A549 (cell line): ENCODE results near the gene SCYGR5. TPM values are rescaled to one million over a fixed set of nuclear protein-coding genes. Genes with fewer than 3 reads are reported as not detected.

Experiments
- ATAC-seq, 2 experiments: fragments of 200-7000 bp in 1 of 2; fragments of >200 bp in 1 of 2; cut with Nextera tagmentation in 1 of 2; cut with Tn5 transposase in 1 of 2; 3 replicates each; pipeline versions ENCODE4 v1.8.0 to v1.9.1; 2018 to 2020; ENCODE audit warnings: mild to moderate bottlenecking in 1 of 2, moderate library complexity in 1 of 2
- CTCF ChIA-PET: fragments of 300-600 bp; sonication (Branson Sonifier 250); formaldehyde crosslinking; extraction: SDS; loops from one replicate; lab custom pipeline; 2021; ENCODE audit warnings: antibody characterized with exemption, inconsistent platforms; lab: Yijun Ruan, JAX
- POLR2A ChIA-PET: fragments of 350-600 bp; formaldehyde crosslinking; extraction: SDS; loops from one replicate; lab custom pipeline; 2021; ENCODE audit warnings: antibody characterized with exemption, inconsistent platforms; lab: Yijun Ruan, JAX
- DNase-seq, 2 experiments: peaks; one replicate each; pipeline versions ENCODE4 v3.0.0 to v3.0.0-alpha.2; 2011 to 2016; ENCODE audit warnings: low read depth in 1 of 2, low spot score in 1 of 2
- FAIRE-seq: peaks from 2 replicates; lab custom pipeline; 2011; peaks lifted over from hg19 to GRCh38; lab: Jason Lieb, UNC
- H3K27ac ChIP-seq, 2 experiments: fragments of >200 bp; sonication (Bioruptor Twin); formaldehyde crosslinking; 3 replicates each; pipeline ENCODE4 v1.5.1; 2016 to 2017
- H3K4me1 ChIP-seq: fragments of >200 bp; sonication (Bioruptor Twin); formaldehyde crosslinking; 3 replicates; pipeline ENCODE4 v1.6.1; 2016
- H3K4me2 ChIP-seq: fragments of >200 bp; sonication (Bioruptor Twin); formaldehyde crosslinking; 3 replicates; pipeline ENCODE4 v1.6.1; 2016
- H3K4me3 ChIP-seq: fragments of >200 bp; sonication (Bioruptor Twin); formaldehyde crosslinking; 3 replicates; pipeline ENCODE4 v1.5.1; 2016
- H3K9me3 ChIP-seq: fragments of >200 bp; sonication (Bioruptor Twin); formaldehyde crosslinking; 3 replicates; pipeline ENCODE4 v1.6.1; 2016
- CBX8 ChIP-seq: fragments of 200-600 bp; sonication (generic); IDR thresholded peaks from 2 replicates; pipeline ENCODE4 v1.6.1; 2016
- CEBPB ChIP-seq, 2 experiments: fragments of >200 bp in 1 of 2; sonication (Bioruptor Twin) in 1 of 2; formaldehyde crosslinking in 1 of 2; IDR thresholded peaks; 2 replicates each; pipeline ENCODE4 v1.6.1; 2012 to 2016
- CHD2 ChIP-seq: fragments of 150-350 bp; IDR thresholded peaks from 2 replicates; pipeline ENCODE4 v1.6.1; 2014; ENCODE audit warnings: low read length; ENCODE audit not compliant: partially characterized antibody
- CHD4 ChIP-seq: fragments of 200-600 bp; sonication (generic); IDR thresholded peaks from 2 replicates; pipeline ENCODE4 v1.6.1; 2016; ENCODE audit warnings: antibody characterized with exemption, mild to moderate bottlenecking, borderline replicate concordance
- E2F6 ChIP-seq: IDR thresholded peaks from 2 replicates; pipeline ENCODE4 v1.6.1; 2012; ENCODE audit warnings: low read depth, borderline replicate concordance
- EHF ChIP-seq: fragments of 250-450 bp; sonication (Bioruptor Pico); IDR thresholded peaks from 2 replicates; pipeline ENCODE4 v1.5.0; 2020; ENCODE audit warnings: mild to moderate bottlenecking
- ELK1 ChIP-seq: fragments of 150-350 bp; IDR thresholded peaks from 2 replicates; pipeline ENCODE4 v1.6.1; 2014; ENCODE audit warnings: low read depth, mild to moderate bottlenecking, low read length
- FOSL2 ChIP-seq, 2 experiments: fragments of 450-650 bp in 1 of 2; fragments of >200 bp in 1 of 2; sonication (Bioruptor Twin) in 1 of 2; formaldehyde crosslinking; IDR thresholded peaks; 2 replicates each; pipeline versions ENCODE4 v1.5.0 to v1.6.1; 2016 to 2020; ENCODE audit warnings: mild to moderate bottlenecking in 1 of 2, moderate library complexity in 1 of 2
- FOXS1 ChIP-seq: fragments of 250-450 bp; sonication (Bioruptor Pico); IDR thresholded peaks from 2 replicates; pipeline ENCODE4 v1.5.0; 2020; ENCODE audit warnings: mild to moderate bottlenecking, moderate library complexity
- GATA3 ChIP-seq: IDR thresholded peaks from 2 replicates; pipeline ENCODE4 v1.6.1; 2012; ENCODE audit warnings: borderline replicate concordance
- HDAC2 ChIP-seq: fragments of 200-600 bp; sonication (generic); IDR thresholded peaks from 2 replicates; pipeline ENCODE4 v1.6.1; 2016
- HMGXB4 ChIP-seq: fragments of 250-450 bp; sonication (Bioruptor Pico); IDR thresholded peaks from 2 replicates; pipeline ENCODE4 v1.5.0; 2021; ENCODE audit warnings: mild to moderate bottlenecking, moderate library complexity, borderline replicate concordance
- HOXB13 ChIP-seq: fragments of 250-450 bp; sonication (Bioruptor Pico); IDR thresholded peaks from 2 replicates; pipeline ENCODE4 v1.5.0; 2020; ENCODE audit warnings: low read depth, mild to moderate bottlenecking, moderate library complexity
- HOXB5 ChIP-seq: fragments of 250-450 bp; sonication (Bioruptor Pico); IDR thresholded peaks from 2 replicates; pipeline ENCODE4 v1.5.0; 2020; ENCODE audit warnings: mild to moderate bottlenecking, moderate library complexity
- KDM5A ChIP-seq: fragments of 200-600 bp; sonication (generic); IDR thresholded peaks from 2 replicates; pipeline ENCODE4 v1.6.1; 2016; ENCODE audit warnings: antibody characterized with exemption, mild to moderate bottlenecking
- NR3C1 ChIP-seq: fragments of >200 bp; sonication (Bioruptor Twin); formaldehyde crosslinking; IDR thresholded peaks from 3 replicates; pipeline ENCODE4 v1.6.1; 2017
- POLR2A ChIP-seq: IDR thresholded peaks from 2 replicates; pipeline ENCODE4 v1.6.1; 2012; ENCODE audit warnings: mild to moderate bottlenecking, low read length
- RARB ChIP-seq: fragments of 250-450 bp; sonication (Bioruptor Pico); IDR thresholded peaks from 2 replicates; pipeline ENCODE4 v1.8.0; 2021; ENCODE audit warnings: mild to moderate bottlenecking, moderate library complexity
- RFX5 ChIP-seq: fragments of 450-650 bp; IDR thresholded peaks from 2 replicates; pipeline ENCODE4 v1.7.1; 2014; ENCODE audit warnings: antibody characterized with exemption, mild to moderate bottlenecking, moderate library complexity
- RNF2 ChIP-seq: fragments of 200-600 bp; sonication (generic); IDR thresholded peaks from 2 replicates; pipeline ENCODE4 v1.6.1; 2016; ENCODE audit warnings: low read depth, mild to moderate bottlenecking, antibody characterized with exemption, moderate library complexity, borderline replicate concordance
- SMC3 ChIP-seq: fragments of >200 bp; sonication (Bioruptor Twin); formaldehyde crosslinking; IDR thresholded peaks from 3 replicates; pipeline ENCODE4 v1.6.1; 2018; ENCODE audit warnings: inconsistent platforms
- ZC3H11A ChIP-seq: fragments of 450-650 bp; IDR thresholded peaks from 2 replicates; pipeline ENCODE4 v1.6.1; 2014; ENCODE audit warnings: antibody characterized with exemption, mild to moderate bottlenecking
- ZFP36 ChIP-seq: fragments of 450-650 bp; IDR thresholded peaks from 2 replicates; pipeline ENCODE4 v1.6.1; 2014; ENCODE audit warnings: borderline replicate concordance; ENCODE audit not compliant: partially characterized antibody
- ZNF302 ChIP-seq: fragments of 250-450 bp; sonication (Bioruptor Pico); IDR thresholded peaks from 2 replicates; pipeline ENCODE4 v1.9.0; 2021; ENCODE audit warnings: inconsistent platforms, mild to moderate bottlenecking, moderate library complexity
- ZSCAN20 ChIP-seq: fragments of 250-450 bp; sonication (Bioruptor Pico); IDR thresholded peaks from 2 replicates; pipeline ENCODE4 v1.8.0; 2022; ENCODE audit warnings: mild to moderate bottlenecking, moderate library complexity
- WGBS: methylation state at CpG from one replicate; pipeline ENCODE4 v1.1.6; 2017; ENCODE audit errors: missing lambda C conversion rate; 5-methylcytosine and 5-hydroxymethylcytosine counted together
- polyA plus RNA-seq, 4 experiments: library from polyadenylated mRNA; depleted of rRNA in 3 of 4; stranded (reverse); fragments of >200 nt; fragmentation: RNase III in 1 of 4; extraction: RNeasy Plus Mini Kit Qiagen cat#74134 plus additional on column Dnase treatment in 1 of 4; gene quantifications; 2 replicates in 3 of 4; 3 replicates in 1 of 4; pipeline ENCODE4 v1.2.3, GENCODE V29; 2011 to 2017
- TF ChIP-seq, protein P1 (sequence below): fragments of 200-600 bp; sonication (generic); IDR thresholded peaks from 2 replicates; pipeline ENCODE4 v1.6.1; 2016; ENCODE audit warnings: antibody characterized with exemption, mild to moderate bottlenecking, moderate library complexity
- TF ChIP-seq, protein P2 (sequence below): fragments of 450-650 bp; IDR thresholded peaks from 2 replicates; pipeline ENCODE4 v1.6.1; 2014; ENCODE audit warnings: antibody characterized with exemption
- TF ChIP-seq, protein P3 (sequence below): fragments of >200 bp; sonication (Bioruptor Twin); formaldehyde crosslinking; IDR thresholded peaks from 3 replicates; pipeline ENCODE4 v1.5.1; 2016

The SCYGR5 gene
- polyA plus RNA-seq, 2 of the 4 experiments (the other 2 are of a cell fraction): not detected

DNA sequence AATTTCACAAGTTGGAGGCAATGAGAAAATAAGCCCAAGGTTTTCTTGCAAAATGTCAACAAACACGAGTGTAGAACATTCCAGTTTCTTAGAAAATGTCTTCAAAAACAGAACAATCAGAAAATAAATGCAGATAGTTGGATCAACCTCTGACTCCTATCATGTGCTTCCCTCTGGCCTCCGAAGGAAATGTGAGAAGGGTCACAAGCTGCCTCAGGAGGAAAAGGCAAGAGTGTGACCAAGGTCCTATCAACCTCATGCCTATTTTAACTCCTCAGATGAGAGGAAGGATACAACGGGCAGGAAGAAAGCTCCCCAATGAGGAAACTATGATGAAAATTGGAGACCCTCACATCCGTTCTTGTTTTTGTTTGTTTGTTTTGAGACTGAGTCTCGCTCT lies 7.9 kb downstream of the SCYGR5 start (continued):
- TF ChIP-seq, protein P1, sequence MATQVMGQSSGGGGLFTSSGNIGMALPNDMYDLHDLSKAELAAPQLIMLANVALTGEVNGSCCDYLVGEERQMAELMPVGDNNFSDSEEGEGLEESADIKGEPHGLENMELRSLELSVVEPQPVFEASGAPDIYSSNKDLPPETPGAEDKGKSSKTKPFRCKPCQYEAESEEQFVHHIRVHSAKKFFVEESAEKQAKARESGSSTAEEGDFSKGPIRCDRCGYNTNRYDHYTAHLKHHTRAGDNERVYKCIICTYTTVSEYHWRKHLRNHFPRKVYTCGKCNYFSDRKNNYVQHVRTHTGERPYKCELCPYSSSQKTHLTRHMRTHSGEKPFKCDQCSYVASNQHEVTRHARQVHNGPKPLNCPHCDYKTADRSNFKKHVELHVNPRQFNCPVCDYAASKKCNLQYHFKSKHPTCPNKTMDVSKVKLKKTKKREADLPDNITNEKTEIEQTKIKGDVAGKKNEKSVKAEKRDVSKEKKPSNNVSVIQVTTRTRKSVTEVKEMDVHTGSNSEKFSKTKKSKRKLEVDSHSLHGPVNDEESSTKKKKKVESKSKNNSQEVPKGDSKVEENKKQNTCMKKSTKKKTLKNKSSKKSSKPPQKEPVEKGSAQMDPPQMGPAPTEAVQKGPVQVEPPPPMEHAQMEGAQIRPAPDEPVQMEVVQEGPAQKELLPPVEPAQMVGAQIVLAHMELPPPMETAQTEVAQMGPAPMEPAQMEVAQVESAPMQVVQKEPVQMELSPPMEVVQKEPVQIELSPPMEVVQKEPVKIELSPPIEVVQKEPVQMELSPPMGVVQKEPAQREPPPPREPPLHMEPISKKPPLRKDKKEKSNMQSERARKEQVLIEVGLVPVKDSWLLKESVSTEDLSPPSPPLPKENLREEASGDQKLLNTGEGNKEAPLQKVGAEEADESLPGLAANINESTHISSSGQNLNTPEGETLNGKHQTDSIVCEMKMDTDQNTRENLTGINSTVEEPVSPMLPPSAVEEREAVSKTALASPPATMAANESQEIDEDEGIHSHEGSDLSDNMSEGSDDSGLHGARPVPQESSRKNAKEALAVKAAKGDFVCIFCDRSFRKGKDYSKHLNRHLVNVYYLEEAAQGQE: no peak
- TF ChIP-seq FOSL2 (IDR thresholded peaks at IDR 0.05) (no peak), FOSL2 (CRISPR knock-in tag; IDR thresholded peaks at IDR 0.05) (no peak), HMGXB4 (CRISPR knock-in tag) (no peak), HOXB5 (no peak), POLR2A (no peak), ZSCAN20 (CRISPR knock-in tag) (no peak)

DNA sequence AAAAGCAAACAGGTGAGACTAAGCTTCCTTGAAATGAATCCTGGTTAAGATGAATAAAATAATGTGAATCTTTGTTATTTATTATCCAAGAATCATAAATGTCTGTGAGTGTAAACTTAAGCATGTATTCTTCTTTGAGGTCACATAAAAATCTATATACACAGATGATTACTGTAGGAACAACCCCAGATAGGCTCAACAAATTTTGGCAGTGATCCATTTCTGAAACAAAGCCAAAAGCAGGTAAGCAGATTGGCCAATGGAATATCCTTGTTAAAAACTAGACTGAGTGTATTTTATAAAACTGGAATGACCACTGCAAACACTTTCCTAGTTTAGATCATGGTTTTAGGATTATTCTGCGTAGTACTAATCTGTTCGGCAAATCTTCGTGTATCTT lies 11.3 kb downstream of the SCYGR5 start:
- H3K4me3 ChIP-seq: no peak overlapping the region
- DNase-seq: no peak
- no peaks in the 10 kb centered on the region for H3K4me1 ChIP-seq
- H3K27ac ChIP-seq: no peak overlapping the region
- ATAC-seq: no peak
- POLR2A ChIA-PET: no interaction called here
- TF ChIP-seq HDAC2 (no peak), GATA3 (no peak), CHD4 (no peak), ZFP36 (no peak), NR3C1 (no peak), KDM5A (no peak), FOXS1 (no peak), HOXB13 (CRISPR knock-in tag) (no peak), ZC3H11A (no peak)
- TF ChIP-seq, protein P2, sequence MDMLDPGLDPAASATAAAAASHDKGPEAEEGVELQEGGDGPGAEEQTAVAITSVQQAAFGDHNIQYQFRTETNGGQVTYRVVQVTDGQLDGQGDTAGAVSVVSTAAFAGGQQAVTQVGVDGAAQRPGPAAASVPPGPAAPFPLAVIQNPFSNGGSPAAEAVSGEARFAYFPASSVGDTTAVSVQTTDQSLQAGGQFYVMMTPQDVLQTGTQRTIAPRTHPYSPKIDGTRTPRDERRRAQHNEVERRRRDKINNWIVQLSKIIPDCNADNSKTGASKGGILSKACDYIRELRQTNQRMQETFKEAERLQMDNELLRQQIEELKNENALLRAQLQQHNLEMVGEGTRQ: no peak
- TF ChIP-seq, protein P3, sequence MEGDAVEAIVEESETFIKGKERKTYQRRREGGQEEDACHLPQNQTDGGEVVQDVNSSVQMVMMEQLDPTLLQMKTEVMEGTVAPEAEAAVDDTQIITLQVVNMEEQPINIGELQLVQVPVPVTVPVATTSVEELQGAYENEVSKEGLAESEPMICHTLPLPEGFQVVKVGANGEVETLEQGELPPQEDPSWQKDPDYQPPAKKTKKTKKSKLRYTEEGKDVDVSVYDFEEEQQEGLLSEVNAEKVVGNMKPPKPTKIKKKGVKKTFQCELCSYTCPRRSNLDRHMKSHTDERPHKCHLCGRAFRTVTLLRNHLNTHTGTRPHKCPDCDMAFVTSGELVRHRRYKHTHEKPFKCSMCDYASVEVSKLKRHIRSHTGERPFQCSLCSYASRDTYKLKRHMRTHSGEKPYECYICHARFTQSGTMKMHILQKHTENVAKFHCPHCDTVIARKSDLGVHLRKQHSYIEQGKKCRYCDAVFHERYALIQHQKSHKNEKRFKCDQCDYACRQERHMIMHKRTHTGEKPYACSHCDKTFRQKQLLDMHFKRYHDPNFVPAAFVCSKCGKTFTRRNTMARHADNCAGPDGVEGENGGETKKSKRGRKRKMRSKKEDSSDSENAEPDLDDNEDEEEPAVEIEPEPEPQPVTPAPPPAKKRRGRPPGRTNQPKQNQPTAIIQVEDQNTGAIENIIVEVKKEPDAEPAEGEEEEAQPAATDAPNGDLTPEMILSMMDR: no peak
- TF ChIP-seq, all 56 proteins: peak for 0
- Histone ChIP-seq H3K4me2 (no peak overlapping the region), H3K9me3 (no peaks in the 10 kb centered on the region)
- 95% methylated on average over 3 of the region's 3 CpGs for WGBS
- FAIRE-seq: no peak
- CTCF ChIA-PET: interaction anchor here (0.6 kb wide), 2 partner anchors 20 to 112 kb away, joined by 3 to 4 read pairs; no protein-coding TSS in a partner anchor

- ChIA-PET POLR2A (no interaction called here), CTCF (interaction anchor here (1.3 kb wide), 1 partner anchor 26 kb away, joined by 3 read pairs; no protein-coding TSS in a partner anchor)
- DNase-seq (no peak), ATAC-seq (no peak), FAIRE-seq (no peak)
- H3K27ac ChIP-seq: no peak overlapping the region
- no peak overlapping the region for H3K4me3 ChIP-seq
- WGBS: 66% methylated on average over 5 of the region's 5 CpGs
- no peaks in the 10 kb centered on the region for H3K4me1 ChIP-seq
- no peak overlapping the region for H3K4me2 ChIP-seq
- no peaks in the 10 kb centered on the region for H3K9me3 ChIP-seq
- TF ChIP-seq E2F6 (no peak), NR3C1 (no peak), RNF2 (no peak), SMC3 (no peak), RFX5 (no peak), EHF (CRISPR knock-in tag) (no peak), ELK1 (no peak), CHD4 (no peak), ZNF302 (CRISPR knock-in tag) (no peak), CBX8 (no peak), CEBPB (IDR thresholded peaks at IDR 0.05) (no peak), RARB (CRISPR knock-in tag) (no peak), CHD2 (no peak)
Observed at GRCh38 chr2:227684258-227684657, 17.7 kb downstream of the SCYGR5 start.
